ENCODE results near the gene RBPJL.

DNA sequence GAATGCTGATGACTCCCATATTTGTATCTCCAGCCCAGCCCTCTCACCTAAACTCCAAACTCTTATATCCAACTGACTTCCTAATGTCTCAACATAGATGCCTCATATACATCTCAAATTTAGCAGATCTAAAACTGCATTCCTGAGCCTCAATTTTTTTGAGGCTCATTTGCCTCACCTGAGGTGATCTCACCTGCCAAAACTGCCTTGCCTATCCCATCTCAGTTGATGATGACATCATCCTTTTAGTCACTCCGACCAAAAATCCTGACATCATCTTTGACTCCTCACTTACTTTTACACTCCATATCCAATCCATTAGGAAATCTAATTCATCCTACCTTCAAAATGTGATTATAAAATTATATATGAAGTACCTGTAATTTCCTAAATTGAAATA lies 26.6 kb upstream of the RBPJL start:
- TF ChIP-seq TCF12 (IDR thresholded peaks at IDR 0.05; ENCODE audit: low read depth, low read length) (no peak), POLR2AphosphoS5 (IDR thresholded peaks at IDR 0.05; ENCODE audit: low read depth, low read length) (no peak), EGR1 (IDR thresholded peaks at IDR 0.05; ENCODE audit: borderline replicate concordance, low read depth, low read length) (no peak), CREB1 (IDR thresholded peaks at IDR 0.05) (no peak), POLR2A (IDR thresholded peaks at IDR 0.05; ENCODE audit: control extremely low read depth in 1 of 2, low read depth in 2 of 2, low read length in 2 of 2) (no peak), TAF1 (IDR thresholded peaks at IDR 0.05; ENCODE audit: low read depth, low read length) (no peak), EP300 (IDR thresholded peaks at IDR 0.05; ENCODE audit: borderline replicate concordance in 1 of 2, low read depth in 2 of 2, low read length in 2 of 2) (no peak), EZH2 (IDR thresholded peaks at IDR 0.05; ENCODE audit: low read depth, low read length, severe bottlenecking) (no peak), SP4 (IDR thresholded peaks at IDR 0.05; ENCODE audit: low read length) (no peak), CHD2 (IDR thresholded peaks at IDR 0.05; ENCODE audit: low read length) (no peak), SRF (IDR thresholded peaks at IDR 0.05; ENCODE audit: low read depth, low read length) (no peak)
- TF ChIP-seq, protein P1, sequence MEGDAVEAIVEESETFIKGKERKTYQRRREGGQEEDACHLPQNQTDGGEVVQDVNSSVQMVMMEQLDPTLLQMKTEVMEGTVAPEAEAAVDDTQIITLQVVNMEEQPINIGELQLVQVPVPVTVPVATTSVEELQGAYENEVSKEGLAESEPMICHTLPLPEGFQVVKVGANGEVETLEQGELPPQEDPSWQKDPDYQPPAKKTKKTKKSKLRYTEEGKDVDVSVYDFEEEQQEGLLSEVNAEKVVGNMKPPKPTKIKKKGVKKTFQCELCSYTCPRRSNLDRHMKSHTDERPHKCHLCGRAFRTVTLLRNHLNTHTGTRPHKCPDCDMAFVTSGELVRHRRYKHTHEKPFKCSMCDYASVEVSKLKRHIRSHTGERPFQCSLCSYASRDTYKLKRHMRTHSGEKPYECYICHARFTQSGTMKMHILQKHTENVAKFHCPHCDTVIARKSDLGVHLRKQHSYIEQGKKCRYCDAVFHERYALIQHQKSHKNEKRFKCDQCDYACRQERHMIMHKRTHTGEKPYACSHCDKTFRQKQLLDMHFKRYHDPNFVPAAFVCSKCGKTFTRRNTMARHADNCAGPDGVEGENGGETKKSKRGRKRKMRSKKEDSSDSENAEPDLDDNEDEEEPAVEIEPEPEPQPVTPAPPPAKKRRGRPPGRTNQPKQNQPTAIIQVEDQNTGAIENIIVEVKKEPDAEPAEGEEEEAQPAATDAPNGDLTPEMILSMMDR (IDR thresholded peaks at IDR 0.05; ENCODE audit: control extremely low read depth in 1 of 3, insufficient read depth in 1 of 3, low read depth in 1 of 3, low read length in 3 of 3), result no peak
- TF ChIP-seq, protein P2, sequence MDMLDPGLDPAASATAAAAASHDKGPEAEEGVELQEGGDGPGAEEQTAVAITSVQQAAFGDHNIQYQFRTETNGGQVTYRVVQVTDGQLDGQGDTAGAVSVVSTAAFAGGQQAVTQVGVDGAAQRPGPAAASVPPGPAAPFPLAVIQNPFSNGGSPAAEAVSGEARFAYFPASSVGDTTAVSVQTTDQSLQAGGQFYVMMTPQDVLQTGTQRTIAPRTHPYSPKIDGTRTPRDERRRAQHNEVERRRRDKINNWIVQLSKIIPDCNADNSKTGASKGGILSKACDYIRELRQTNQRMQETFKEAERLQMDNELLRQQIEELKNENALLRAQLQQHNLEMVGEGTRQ (IDR thresholded peaks at IDR 0.05; ENCODE audit: low read length), result no peak
